Muscle layer of colon (tissue), 2 donors: ENCODE results near the gene JPT1.

ENCODE experiments used
- H3K27ac ChIP-seq: one replicate; pipeline ENCODE4 v1.7.0; 2013; ENCODE audit warnings: low read depth, mild to moderate bottlenecking, low read length, moderate library complexity
- H3K27me3 ChIP-seq, 2 donors: one replicate each; pipeline ENCODE4 v1.7.0; 2013; ENCODE audit warnings: low read length in 2 of 2, mild to moderate bottlenecking in 2 of 2; ENCODE audit not compliant: insufficient read depth in 2 of 2, control insufficient read depth in 1 of 2
- H3K36me3 ChIP-seq: one replicate; pipeline ENCODE4 v1.7.0; 2013; ENCODE audit warnings: mild to moderate bottlenecking, low read length; ENCODE audit not compliant: insufficient read depth
- H3K4me1 ChIP-seq: one replicate; pipeline ENCODE4 v1.7.0; 2013; ENCODE audit warnings: mild to moderate bottlenecking, low read length; ENCODE audit not compliant: insufficient read depth
- H3K4me3 ChIP-seq, 2 donors: one replicate each; pipeline ENCODE4 v1.7.0; 2013; ENCODE audit warnings: low read length in 2 of 2, low read depth in 1 of 2, mild to moderate bottlenecking in 1 of 2, moderate library complexity in 1 of 2
- H3K9ac ChIP-seq: one replicate; pipeline ENCODE4 v1.7.0; 2013; ENCODE audit warnings: low read length
- H3K9me3 ChIP-seq: one replicate; pipeline ENCODE4 v1.7.0; 2013; ENCODE audit warnings: mild to moderate bottlenecking, low read length
- donor health status: abdominal sarcoma.
- donor health status: Adenocarcinoma of cecum.

JPT1 gene

GRCh38 chr17:75154195-75155106, at the start of gene JPT1:
TSS of gene JPT1 (minus strand) at chr17:75154512. CDS start at chr17:75154397, 115 bp downstream.
- Histone ChIP-seq H3K36me3 (no peaks in the 10 kb centered on the region), H3K9ac (no peak within 1 kb of the TSS), H3K9me3 (no peaks in the 10 kb centered on the region), H3K4me3 (peak within 1 kb of the TSS; percentile 76 to 80), H3K27me3 (no peaks in the 10 kb centered on the region), H3K4me1 (peaks cover 18% of the 10 kb centered on the region), H3K27ac (peak within 1 kb of the TSS; percentile 48)

GRCh38 chr17:75199886-75200618, 45.7 kb upstream of the JPT1 start:
- no peaks in the 10 kb centered on the region for H3K9me3 ChIP-seq
- no peak overlapping the region for H3K27ac ChIP-seq
- no peak overlapping the region for H3K4me3 ChIP-seq
- no peaks in the 10 kb centered on the region for H3K27me3 ChIP-seq
- no peak overlapping the region for H3K9ac ChIP-seq
- H3K36me3 ChIP-seq = no peaks in the 10 kb centered on the region
- H3K4me1 ChIP-seq = no peaks in the 10 kb centered on the region

GRCh38 chr17:75194879-75195278, 40.6 kb upstream of the JPT1 start:
- H3K4me1 ChIP-seq = no peaks in the 10 kb centered on the region
- H3K27me3 ChIP-seq = no peaks in the 10 kb centered on the region
- H3K36me3 ChIP-seq = no peaks in the 10 kb centered on the region
- H3K9me3 ChIP-seq = no peaks in the 10 kb centered on the region
- H3K27ac ChIP-seq = no peak overlapping the region
- no peak overlapping the region for H3K9ac ChIP-seq
- no peak overlapping the region for H3K4me3 ChIP-seq

GRCh38 chr17:75191584-75191983, 37.3 kb upstream of the JPT1 start:
- Histone ChIP-seq H3K36me3 (no peaks in the 10 kb centered on the region), H3K27me3 (no peaks in the 10 kb centered on the region), H3K4me3 (no peak overlapping the region), H3K4me1 (no peaks in the 10 kb centered on the region), H3K9ac (no peak overlapping the region), H3K9me3 (no peaks in the 10 kb centered on the region), H3K27ac (no peak overlapping the region)

GRCh38 chr17:75188614-75189013, 34.3 kb upstream of the JPT1 start:
- Histone ChIP-seq H3K27ac (no peak overlapping the region), H3K36me3 (no peaks in the 10 kb centered on the region), H3K4me1 (peaks cover 3% of the 10 kb centered on the region), H3K9ac (no peak overlapping the region), H3K9me3 (no peaks in the 10 kb centered on the region), H3K4me3 (no peak overlapping the region), H3K27me3 (no peaks in the 10 kb centered on the region)

GRCh38 chr17:75183999-75184884, 29.9 kb upstream of the JPT1 start:
- Histone ChIP-seq H3K9me3 (no peaks in the 10 kb centered on the region), H3K27me3 (no peaks in the 10 kb centered on the region), H3K4me3 (no peak overlapping the region), H3K36me3 (peaks cover under 1% of the 10 kb centered on the region), H3K4me1 (peaks cover 14% of the 10 kb centered on the region), H3K27ac (no peak overlapping the region), H3K9ac (no peak overlapping the region)

- Histone ChIP-seq H3K4me1 (peaks cover 14% of the 10 kb centered on the region), H3K27ac (peak within 1 kb of the TSS; percentile 95), H3K9me3 (no peaks in the 10 kb centered on the region), H3K4me3 (peak within 1 kb of the TSS; percentile 76 to 98), H3K9ac (peak within 1 kb of the TSS; percentile 63), H3K36me3 (peaks cover 10% of the 10 kb centered on the region), H3K27me3 (no peaks in the 10 kb centered on the region)
Observed at GRCh38 chr17:75182569-75183436, 28.5 kb upstream of the JPT1 start, which contains the start of gene SUMO2. TSS of gene SUMO2 (minus strand) at chr17:75182959. CDS start at chr17:75182834, 125 bp downstream.

- H3K36me3 ChIP-seq = peaks cover 10% of the 10 kb centered on the region
- H3K27me3 ChIP-seq = no peaks in the 10 kb centered on the region
- peaks cover 14% of the 10 kb centered on the region for H3K4me1 ChIP-seq
- peak overlapping the region; percentile 63 for H3K9ac ChIP-seq
- H3K27ac ChIP-seq = peak overlapping the region; percentile 95
- H3K4me3 ChIP-seq = peak overlapping the region; percentile 76 to 98
- H3K9me3 ChIP-seq = no peaks in the 10 kb centered on the region
Observed at GRCh38 chr17:75182319-75182568, 27.9 kb upstream of the JPT1 start.

- Histone ChIP-seq H3K27me3 (no peaks in the 10 kb centered on the region), H3K36me3 (peaks cover 11% of the 10 kb centered on the region), H3K9me3 (no peaks in the 10 kb centered on the region), H3K4me3 (peak overlapping the region; percentile 76 to 98), H3K4me1 (peaks cover 14% of the 10 kb centered on the region), H3K9ac (peak overlapping the region; percentile 63), H3K27ac (peak overlapping the region; percentile 95)
Observed at GRCh38 chr17:75181608-75182318, 27.5 kb upstream of the JPT1 start.

- Histone ChIP-seq H3K9me3 (no peaks in the 10 kb centered on the region), H3K27me3 (no peaks in the 10 kb centered on the region), H3K27ac (peak overlapping the region; percentile 95), H3K4me3 (peak overlapping the region; percentile 76 to 98), H3K4me1 (peaks cover 14% of the 10 kb centered on the region), H3K36me3 (peaks cover 18% of the 10 kb centered on the region), H3K9ac (peak overlapping the region; percentile 63)
Observed at GRCh38 chr17:75181110-75181509, 26.8 kb upstream of the JPT1 start.
